HEK293T (cell line): ENCODE measurements around the gene CABP7.

Source experiments
- FOXA1 ChIP-seq: fragments of 450-650 bp; IDR thresholded peaks from 2 replicates; pipeline ENCODE4 v1.6.1; 2016; ENCODE audit warnings: mild to moderate bottlenecking
- HDGF ChIP-seq: fragments of 450-650 bp; IDR thresholded peaks from 2 replicates; pipeline ENCODE4 v1.6.1; 2017; ENCODE audit warnings: antibody characterized with exemption, borderline replicate concordance
- NFRKB ChIP-seq: fragments of 450-650 bp; IDR thresholded peaks from 2 replicates; pipeline ENCODE4 v1.6.1; 2016; ENCODE audit warnings: mild to moderate bottlenecking, moderate library complexity
- SUZ12 ChIP-seq: fragments of 450-650 bp; IDR thresholded peaks from 2 replicates; pipeline ENCODE4 v1.6.1; 2016; ENCODE audit warnings: mild to moderate bottlenecking

GRCh38 chr22:29715705-29716104, 4.1 kb upstream of the CABP7 start:
- TF ChIP-seq FOXA1 (no peak), HDGF (no peak), NFRKB (no peak), SUZ12 (no peak)
